HG02623 (cell line): ENCODE data around the gene RAET1E.

Experiments
- ATAC-seq: cut with Tn5 transposase; IDR thresholded peaks from one replicate; pipeline ENCODE4 v1.9.1; 2021; ENCODE audit warnings: moderate library complexity; ENCODE audit not compliant: unreplicated experiment

The RAET1E gene

GRCh38 chr6:149891259-149891658 lies 6.7 kb downstream of the RAET1E start:
- ATAC-seq = no peak

GRCh38 chr6:149890629-149891045 lies 7.3 kb downstream of the RAET1E start:
- ATAC-seq = no peak

GRCh38 chr6:149889326-149889725 lies 8.6 kb downstream of the RAET1E start:
- ATAC-seq = no peak

DNA sequence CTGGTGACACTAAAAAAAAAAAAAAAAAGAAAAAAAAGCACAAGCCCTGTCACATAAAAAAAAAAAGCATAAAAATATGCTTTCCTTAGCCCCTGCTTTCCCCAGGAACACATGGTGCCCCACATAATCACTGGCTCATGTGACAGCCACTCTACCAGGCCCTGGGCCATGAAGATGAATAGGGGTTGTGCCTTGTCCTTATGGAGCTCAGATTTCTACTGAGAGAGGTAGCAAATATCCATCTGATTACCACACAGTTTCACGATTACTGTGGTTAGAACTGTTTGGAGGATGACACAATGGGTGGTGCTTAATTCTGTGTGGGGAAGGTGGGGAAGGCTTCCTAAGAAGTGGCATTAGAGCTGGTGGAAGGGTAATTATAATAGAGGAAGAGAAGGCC lies 9.3 kb downstream of the RAET1E start:
- ATAC-seq = no peak

- no peak for ATAC-seq
These were observed 9.8 kb downstream of the RAET1E start for GRCh38 chr6:149888093-149888492.

GRCh38 chr6:149887343-149887742 lies 10.6 kb downstream of the RAET1E start:
- ATAC-seq = no peak

- no peak for ATAC-seq
These were observed 12.0 kb downstream of the RAET1E start for GRCh38 chr6:149885888-149886287.

- no peak for ATAC-seq
These were observed 13.3 kb downstream of the RAET1E start for GRCh38 chr6:149884617-149885016.

GRCh38 chr6:149884215-149884614 lies 13.7 kb downstream of the RAET1E start:
- ATAC-seq = no peak

DNA sequence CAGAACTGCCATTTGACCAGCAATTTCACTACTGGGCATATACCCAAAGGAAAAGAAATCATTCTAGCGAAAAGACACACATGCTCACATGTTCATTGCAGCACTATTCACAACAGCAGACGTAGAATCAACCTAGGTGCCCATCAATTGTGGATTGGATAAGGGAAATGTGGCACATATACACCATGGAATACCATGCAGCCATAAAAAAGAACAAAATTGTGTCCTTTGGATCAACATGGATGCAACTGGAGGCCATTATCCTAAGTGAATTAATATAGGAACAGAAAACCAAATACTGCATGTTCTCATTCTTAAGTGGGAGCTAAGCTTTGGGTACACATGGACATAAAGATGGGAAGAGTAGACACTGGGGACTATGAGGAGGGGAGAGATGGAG lies 16.1 kb downstream of the RAET1E start:
- no peak for ATAC-seq

DNA sequence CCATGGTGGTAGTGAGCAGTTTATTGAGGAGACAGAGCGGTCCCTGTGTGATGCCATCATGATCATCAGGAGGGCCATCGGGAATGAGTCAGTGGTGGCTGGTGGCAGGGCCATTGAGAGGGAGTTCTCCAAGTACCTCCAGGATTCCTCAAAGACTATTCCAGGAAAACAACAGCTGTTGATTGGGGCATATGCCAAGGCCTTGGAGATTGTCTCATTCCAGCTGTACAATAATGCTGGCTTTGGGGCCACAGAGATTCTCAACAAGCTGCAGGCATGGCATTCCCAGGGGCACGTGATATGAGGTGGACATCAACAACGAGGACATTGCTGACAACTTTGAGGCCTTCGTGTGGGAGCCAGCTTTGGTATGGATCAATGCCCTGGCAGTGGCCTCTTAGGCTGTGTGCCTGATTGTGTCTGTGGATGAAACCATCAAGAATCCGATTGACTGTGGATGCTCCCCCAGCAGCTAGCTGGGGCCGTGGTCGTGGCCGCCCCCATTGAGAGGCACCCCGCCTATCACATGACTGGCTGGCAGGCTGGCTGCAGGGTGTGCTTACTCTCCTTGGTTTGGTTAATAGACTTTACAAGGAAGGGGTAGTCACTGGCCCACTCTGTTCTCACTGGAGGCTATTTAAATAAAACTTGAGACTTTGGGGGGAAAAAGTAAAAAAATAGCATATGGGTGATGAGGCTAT lies 16.7 kb downstream of the RAET1E start:
- ATAC-seq = no peak

DNA sequence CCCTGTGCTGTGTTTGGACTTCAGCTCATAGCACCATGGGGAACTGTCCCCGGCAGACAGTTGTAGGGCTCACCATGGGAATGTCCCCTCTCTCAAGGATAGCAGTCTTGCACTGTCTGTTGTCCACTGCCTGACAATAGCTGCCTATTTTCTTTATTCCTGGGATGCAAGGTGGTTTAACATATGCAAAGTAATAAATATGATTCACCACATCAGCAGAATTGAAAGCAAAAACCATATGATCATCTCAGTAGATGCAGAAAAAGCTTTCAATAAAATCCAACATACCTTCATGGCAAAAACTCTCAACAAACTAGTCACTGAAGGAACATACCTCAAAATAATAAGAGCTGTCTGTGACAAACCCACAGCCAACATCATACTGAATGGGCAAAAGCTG lies 20.3 kb downstream of the RAET1E start:
- ATAC-seq = no peak

DNA sequence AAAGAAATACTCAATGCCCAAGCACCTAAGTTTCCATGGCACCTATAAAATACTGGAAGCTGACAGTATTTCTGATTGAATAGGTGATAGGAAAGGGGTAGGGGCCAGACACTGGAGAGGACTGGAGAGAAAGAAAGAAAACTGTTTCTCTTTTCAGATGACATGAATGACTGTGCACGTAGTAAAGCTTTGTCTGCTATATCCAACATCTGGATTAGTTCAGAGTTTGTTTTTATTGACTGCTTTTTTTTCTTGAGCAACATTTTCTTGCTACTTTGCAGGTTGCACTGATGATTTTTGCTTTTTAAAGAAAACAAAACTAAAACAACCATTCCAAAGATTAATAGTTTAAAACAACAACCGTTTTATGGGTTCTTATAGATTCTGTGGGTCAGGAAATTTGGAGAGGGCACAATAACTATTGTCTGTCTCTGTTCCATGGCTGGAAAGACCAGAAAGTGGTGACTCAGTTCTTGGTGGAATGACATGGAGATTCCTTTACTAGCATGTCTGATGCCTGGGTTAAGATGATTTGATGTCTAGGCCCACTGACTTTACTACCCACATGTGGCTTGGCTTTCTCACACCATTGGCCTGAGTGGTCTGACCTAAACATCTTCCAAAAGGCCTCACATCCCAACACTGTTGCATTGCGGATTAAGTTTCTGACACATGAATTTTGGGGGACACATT lies 21.5 kb downstream of the RAET1E start:
- ATAC-seq = no peak

DNA sequence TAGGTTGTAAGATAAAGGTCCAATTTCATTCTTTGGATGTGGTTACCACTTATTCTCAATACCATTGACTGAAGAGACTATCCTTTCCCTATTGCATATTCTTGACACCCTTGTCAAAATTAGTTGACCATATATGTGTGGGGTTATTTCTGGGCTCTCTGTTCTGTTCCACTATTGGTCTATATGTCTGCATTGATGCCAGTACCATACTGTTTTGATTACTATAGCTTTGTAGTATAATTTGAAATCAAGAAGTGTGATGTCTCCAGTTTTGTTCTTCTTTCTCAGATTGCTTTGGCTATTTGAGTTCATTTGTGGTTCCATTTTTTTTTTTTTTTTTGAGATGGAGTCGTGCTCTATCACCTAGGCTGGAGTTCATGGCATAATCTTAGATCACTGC lies 25.7 kb downstream of the RAET1E start:
- no peak for ATAC-seq

- no peak for ATAC-seq
These were observed 26.7 kb downstream of the RAET1E start for GRCh38 chr6:149871182-149871581.

- ATAC-seq = no peak
These were observed 28.5 kb downstream of the RAET1E start for GRCh38 chr6:149869275-149869892.

GRCh38 chr6:149867876-149868640 lies 29.9 kb downstream of the RAET1E start:
- ATAC-seq = no peak

DNA sequence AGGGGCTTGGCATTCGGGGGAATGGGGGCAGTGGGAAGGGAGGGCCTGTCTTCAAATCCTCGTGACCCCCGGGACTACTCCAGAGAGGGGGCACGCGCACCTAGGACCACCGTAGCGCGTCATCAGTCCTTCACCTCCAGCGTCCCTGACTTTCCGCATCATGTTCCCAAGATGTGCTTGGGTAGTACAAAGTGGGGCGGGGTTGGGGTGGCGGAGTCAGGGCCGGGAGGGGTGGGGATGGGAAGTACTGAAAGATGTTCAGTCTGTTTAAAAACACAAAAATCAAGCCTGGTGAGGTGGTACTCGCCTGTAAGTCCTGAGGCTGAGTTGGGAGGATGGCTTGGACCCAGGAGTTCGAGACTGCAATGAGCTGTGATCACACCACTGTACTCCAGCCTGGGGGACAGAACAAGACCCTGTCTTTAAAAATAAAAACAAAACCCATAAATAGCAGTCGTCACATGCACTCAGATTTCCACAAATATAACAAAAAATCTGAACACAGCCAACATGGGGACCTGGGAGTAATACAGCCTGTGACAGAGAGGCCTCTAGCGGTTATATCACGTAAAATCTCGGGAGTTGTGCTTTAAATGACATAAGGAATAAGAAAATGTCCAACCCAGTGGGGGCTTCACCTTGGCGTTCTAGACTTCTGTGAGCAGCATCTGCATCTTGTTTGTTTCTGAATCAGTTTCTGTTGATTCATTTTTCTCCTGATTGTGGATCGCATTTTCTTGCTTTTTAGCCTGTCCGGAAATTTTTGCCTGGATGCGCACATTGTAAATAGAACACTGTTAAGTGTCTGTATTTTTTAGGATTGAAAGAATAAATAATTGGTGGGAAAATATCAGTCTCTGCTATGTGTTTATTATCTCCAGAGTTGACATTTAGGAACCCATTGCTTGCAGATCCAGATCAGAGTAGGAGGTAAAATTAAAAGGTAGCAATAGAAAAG lies 33.1 kb downstream of the RAET1E start:
- ATAC-seq = peak; percentile 5

DNA sequence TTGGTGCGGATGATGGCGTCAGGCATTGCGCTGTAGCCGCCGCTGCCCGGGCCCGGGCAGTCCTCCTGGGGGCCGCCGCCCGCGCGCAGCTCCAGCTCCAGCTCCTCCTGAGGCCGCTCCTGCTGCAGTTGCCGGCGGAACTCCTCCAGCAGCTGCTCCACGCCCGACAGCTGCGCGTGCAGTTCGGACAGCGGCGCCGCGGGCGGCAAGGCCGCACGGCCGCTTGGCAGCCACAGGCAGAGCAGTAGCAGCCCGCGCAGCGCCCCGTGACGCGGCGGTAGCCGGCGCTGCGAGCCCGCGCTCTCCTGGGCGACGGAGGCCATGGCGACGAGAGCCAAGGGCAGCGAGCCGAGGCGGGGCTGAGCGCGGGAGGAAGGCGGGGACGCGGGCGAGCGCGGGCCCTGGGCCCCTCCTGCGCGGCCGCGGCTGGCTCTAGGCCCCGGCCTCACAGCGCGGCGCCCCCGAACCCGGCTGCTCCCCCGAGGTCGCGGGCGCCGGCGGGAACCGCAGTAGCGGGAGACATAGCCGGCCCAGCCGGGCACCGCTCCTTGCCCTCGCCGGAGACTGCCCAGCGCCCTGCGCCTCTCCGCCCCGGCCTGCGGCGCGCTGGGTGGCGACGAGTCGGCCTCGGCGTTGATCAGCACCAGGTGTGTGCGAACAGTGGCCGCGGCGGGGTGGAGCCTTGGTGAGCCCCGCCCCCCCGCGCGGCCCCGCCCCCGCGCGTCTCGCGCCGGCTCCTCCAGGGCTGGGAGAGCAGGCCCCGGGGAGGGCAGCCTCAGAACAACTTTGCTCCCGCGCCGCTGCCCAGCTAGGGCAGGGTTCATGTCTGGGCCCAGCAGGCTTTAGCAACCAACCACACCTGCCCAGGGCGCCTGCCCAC lies 34.0 kb downstream of the RAET1E start, which contains the start of gene LRP11:
TSS of gene LRP11 (minus strand) at position 662 of the 880 bp plus-strand sequence. CDS start at position 323, 339 bp downstream.
- peak; percentile 74 for ATAC-seq
